GM19328 (cell line): Measurements from ENCODE around the gene PLEKHJ1.

Experiments
- ATAC-seq: cut with Tn5 transposase; IDR thresholded peaks from one replicate; pipeline ENCODE4 v1.9.1; 2021; ENCODE audit warnings: mild to moderate bottlenecking, moderate library complexity; ENCODE audit not compliant: unreplicated experiment

The PLEKHJ1 gene

DNA sequence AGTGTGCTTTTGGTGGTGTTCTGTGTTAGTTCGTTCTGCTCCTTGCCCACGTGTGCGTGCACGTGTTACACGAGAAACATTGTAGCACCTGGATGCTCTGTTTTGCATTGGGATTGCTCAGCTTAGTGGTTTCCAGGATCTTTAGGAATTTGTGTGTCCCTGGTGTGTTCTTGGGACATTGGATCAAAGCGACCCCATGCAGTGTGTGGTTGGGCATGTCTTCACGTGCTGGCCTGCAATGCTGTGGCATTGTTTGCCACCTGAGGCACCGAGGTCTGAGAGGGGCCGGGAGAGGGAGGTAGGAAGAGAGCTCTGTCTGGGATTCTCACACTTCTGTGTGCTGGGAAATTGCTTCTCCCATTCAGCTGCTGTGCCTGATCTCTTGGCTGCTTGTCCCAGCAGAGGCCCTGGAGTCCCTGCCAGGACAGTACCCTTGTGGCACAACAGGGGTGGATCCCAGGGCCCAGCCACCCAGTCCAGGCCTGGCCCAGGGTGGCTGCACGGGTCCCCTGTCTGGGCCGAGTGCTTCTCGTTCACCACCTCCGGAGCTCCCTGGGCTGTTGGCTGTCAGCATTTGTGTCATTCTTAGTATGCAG, 11.3 kb downstream of the PLEKHJ1 start:
- ATAC-seq, result no peak

DNA sequence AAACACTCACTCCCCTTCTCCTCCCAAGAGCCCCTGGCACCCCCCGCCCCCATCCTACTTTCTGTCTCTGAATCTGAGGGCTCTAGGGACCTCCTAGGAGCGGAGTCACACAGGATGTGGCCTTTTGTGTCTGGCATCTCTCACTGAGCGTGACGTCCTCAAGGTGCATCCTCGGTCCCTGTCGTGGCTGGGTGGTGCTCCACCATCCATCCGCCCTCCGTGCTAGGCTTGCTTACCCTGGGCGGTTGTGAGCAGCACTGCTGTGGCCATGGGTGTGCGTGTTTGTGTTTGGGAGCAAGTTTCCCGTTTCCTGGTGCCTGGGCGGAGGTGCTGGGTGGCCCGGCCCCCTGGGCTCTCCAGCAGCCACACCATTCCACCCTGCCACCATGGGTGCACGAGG, 12.2 kb downstream of the PLEKHJ1 start:
- ATAC-seq, result no peak

- ATAC-seq, result no peak
These were observed 12.7 kb downstream of the PLEKHJ1 start for GRCh38 chr19:2223391-2223790.

GRCh38 chr19:2221918-2222317, 14.2 kb downstream of the PLEKHJ1 start:
- no peak for ATAC-seq

DNA sequence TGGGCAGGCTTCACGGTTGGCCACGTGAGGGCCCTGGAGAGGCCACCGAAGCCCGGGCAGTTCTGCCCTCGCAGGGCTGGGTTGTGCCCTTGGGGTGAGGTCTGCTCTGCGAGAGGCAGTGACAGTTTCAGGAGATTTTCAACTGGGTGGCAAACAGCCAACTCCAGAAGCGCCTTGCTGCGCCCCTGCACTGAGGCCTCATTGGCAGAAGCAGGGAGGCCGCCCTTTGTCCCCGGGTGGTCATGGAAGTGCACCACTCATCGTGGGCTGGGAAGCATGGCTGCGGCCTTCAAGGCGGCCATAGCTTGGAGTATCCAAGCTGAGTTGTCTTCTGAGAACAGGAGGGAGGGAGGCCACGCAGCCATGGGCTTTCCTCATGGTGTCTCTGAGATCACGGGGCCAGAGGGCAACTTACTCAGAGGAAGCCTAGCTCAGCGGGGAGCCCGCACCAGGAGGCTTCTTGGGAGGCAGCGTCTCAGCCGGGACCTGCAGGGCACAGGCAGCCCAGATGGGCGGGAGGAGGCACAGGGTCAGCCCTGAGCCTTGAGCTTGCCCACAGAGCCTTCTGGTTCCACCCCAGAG, 14.8 kb downstream of the PLEKHJ1 start:
- no peak for ATAC-seq

DNA sequence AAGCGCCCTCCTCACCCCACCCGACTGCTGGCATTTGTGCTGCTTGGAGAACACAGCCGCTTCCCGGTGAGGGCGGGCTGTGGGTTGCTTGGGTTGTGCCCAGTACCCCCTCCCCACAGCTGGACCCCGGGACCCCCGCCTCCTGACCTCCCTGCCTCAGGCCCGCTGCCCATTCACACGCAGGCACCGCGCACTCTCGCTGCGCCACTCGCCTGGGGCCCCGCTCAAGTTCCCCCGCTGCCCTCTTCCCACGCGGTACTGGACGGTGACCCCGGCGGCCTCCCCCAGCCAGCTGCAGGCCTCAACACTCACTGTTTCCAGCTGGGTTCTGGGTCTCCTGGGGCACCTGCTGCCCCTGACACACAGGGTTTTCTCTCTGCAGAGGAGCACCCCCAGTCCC, 16.4 kb downstream of the PLEKHJ1 start:
- no peak for ATAC-seq

- no peak for ATAC-seq
These were observed 18.5 kb downstream of the PLEKHJ1 start for GRCh38 chr19:2217591-2217990.

- ATAC-seq, result no peak
These were observed 19.5 kb downstream of the PLEKHJ1 start for GRCh38 chr19:2216361-2217225.

DNA sequence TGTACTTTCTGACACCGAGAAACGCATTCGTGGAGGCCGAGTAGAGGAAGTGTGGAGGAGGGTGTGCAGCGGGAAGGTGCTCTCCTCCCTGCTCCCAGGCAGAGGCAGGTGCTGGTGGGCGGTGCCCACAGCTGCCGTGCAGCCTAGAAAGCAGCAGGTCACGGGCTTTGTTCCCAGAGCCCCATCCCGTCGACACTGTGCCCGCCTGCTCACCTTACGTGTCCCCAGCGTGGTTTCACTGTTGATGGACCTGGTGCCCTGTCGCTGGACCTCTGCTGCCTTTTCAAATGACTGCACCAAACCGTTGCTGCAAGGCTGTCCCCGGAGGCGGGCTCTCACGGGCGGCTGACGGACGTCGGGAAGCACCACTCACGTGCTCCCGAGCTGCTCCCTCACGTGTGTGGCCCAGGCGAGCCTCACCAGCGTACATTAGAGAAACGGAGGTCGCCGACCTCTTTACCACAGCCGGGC, 20.8 kb downstream of the PLEKHJ1 start:
- ATAC-seq, result no peak

DNA sequence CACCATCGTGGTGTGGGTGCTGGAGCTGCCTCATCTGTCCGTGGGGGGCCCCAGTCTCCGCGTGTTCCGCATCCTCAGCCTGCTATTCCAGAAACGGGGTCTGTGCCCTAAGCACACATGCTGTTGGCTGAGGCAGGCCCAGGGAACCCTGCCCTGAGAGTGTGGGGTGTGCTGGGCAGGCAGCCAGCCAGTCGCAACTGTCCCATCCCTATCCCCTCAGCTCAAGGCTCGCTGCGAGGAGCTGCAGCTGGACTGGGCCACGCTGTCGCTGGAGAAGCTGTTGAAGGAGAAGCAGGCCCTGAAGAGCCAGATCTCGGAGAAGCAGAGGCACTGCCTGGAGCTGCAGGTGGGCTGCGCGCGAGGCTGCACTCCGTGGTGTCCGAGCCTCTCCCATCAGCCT, 21.9 kb downstream of the PLEKHJ1 start:
- ATAC-seq, result no peak

DNA sequence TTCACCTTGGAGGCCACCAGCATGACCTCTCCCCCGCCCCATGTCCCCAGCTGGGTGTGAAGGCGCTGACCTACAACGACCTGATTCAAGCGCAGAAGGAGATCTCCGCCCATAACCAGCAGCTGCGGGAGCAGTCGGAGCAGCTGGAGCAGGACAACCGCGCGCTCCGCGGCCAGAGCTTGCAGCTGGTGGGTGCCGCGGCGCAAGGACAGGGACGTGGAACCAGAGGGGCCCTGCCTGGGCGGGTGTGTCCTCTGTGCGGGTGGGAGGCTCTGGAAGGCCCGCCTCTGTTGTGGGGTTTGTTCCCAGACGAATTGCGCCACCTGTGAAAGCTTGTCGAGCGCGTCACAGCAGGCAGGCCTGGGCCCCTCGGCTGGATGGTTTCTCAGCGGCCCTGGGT, 22.3 kb downstream of the PLEKHJ1 start:
- ATAC-seq, result no peak

- ATAC-seq, result no peak
These were observed 23.0 kb downstream of the PLEKHJ1 start for GRCh38 chr19:2212861-2213711.

DNA sequence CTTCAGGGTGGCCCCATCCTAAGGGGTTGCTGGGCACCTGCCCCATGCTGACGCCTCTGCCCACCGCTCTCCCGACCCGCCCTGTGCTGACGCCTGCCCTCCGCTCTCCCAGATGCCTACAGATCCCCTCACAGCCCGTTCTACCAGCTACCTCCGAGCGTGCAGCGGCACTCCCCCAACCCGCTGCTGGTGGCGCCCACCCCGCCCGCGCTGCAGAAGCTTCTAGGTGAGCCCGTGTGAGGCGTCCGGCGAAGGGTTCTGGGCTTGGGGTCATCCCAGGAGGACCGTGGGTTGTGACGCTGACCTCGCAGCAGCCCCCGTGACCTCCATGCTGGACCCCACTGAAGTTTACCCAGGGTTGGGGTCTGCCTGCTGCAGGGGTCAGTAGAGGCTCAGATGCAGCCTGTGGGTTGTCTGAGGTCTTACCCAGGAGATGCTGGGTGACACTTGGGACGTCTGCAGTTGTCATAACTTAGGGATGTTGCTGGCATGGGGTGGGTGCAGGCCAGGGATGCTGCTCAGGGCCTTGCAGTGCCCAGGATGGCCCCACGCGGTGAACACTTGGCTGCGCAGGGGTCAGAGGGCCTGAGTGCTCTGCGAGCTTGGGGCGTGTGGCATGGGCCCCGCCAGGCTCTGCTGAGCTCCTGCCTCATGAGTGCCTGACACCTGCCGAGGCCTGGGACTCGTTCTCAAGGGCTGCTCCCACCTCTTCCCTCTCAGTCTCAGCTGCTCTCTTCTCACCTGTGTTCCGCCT, 25.0 kb downstream of the PLEKHJ1 start:
- no peak for ATAC-seq

- no peak for ATAC-seq
These were observed 25.9 kb downstream of the PLEKHJ1 start for GRCh38 chr19:2210206-2210605.

GRCh38 chr19:2209408-2209807, 26.7 kb downstream of the PLEKHJ1 start:
- no peak for ATAC-seq

DNA sequence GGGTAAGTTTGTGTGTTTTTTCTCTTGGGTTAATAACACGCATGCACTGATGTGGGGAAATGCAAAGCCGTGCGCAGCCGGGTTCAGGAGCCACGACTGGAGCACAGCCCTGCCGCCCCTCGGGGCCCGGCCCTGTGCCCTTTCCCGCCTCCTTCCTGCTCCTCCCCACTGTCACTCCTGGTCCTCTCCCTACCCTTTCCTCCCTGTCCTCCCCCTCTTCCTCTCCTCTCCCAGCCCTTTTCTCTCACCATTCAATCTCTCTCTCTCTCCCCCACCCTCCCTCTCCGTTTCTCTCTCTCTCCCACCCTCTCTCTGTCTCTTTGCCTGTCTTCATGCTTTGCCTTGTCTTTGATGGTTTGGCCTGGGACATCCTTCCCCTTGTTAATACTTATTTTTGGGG, 27.2 kb downstream of the PLEKHJ1 start:
- ATAC-seq, result no peak

- no peak for ATAC-seq
These were observed 27.9 kb downstream of the PLEKHJ1 start for GRCh38 chr19:2207991-2208860.

DNA sequence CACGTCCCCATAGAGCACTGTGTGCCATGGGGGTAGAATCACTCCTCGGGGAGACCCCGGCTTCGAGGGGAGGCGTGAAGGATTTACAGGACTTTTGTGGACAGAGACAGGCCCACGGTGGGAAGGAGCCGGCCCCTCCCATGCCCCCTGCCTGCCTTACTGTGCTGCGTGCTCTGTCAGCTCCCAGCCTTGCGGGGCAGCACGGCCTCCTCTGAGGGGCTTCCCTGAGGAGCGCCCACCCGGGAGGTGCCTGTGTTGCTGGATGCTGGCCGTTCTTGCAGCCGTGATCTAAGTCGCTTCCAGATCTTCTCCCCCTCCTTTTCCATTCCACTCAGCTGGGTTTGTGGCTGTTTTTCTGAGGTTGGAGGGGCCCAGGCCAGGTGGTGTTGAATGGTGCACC, 29.1 kb downstream of the PLEKHJ1 start:
- ATAC-seq, result no peak

DNA sequence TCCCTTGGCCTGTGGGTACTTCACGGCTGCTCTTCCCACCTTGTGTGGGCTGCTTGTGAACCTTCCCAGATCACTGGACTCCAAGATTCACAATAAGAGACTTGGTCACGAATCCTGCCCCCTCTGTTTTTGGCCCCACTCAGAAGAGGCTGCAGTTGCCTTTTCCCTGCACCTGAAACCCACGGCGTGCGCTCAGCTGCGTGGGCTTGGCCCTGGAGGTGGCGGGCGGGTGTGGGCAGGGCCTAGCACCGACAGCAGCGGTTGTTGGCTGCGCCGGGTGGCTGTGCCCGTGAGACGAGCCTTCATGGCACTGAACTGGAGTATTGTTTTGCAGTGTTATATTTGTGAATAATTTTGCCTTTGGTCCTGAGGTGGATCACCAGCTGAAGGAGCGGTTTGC, 33.8 kb downstream of the PLEKHJ1 start:
- ATAC-seq, result no peak
